ENCODE measurements around the gene EAPP.
"Not testable (repeated sequence)": the region's sequence is repeated elsewhere in the genome, so short reads cannot be mapped to it uniquely, and the experiment has no call there.

DNA sequence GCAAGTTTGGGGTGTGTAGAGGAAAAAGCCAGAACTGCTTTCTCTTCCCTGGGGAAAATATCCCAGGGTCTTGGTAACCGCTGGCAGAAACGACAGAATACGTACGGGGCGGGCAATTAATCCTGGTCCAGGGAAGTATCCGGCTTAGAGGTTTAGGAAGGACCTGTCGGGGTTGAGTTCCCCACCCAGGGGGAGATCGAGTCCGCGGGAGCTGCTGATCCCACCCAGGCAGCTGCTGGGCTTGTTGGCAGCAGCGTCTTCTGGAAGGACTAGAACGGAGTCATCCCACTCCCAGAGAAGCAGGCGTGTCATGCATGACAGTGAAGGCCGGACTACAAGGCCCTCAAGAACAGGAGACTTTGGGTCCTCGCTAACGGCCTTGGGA is 7.6 kb upstream of the EAPP start:
- TF ChIP-seq, protein P1, sequence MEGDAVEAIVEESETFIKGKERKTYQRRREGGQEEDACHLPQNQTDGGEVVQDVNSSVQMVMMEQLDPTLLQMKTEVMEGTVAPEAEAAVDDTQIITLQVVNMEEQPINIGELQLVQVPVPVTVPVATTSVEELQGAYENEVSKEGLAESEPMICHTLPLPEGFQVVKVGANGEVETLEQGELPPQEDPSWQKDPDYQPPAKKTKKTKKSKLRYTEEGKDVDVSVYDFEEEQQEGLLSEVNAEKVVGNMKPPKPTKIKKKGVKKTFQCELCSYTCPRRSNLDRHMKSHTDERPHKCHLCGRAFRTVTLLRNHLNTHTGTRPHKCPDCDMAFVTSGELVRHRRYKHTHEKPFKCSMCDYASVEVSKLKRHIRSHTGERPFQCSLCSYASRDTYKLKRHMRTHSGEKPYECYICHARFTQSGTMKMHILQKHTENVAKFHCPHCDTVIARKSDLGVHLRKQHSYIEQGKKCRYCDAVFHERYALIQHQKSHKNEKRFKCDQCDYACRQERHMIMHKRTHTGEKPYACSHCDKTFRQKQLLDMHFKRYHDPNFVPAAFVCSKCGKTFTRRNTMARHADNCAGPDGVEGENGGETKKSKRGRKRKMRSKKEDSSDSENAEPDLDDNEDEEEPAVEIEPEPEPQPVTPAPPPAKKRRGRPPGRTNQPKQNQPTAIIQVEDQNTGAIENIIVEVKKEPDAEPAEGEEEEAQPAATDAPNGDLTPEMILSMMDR (IDR thresholded peaks at IDR 0.05), result not testable (repeated sequence)
- TF ChIP-seq POLR2A (IDR thresholded peaks at IDR 0.05), result not testable (repeated sequence)
